Testis (tissue), 2 donors: Measurements from ENCODE around the gene FALEC.

ENCODE experiments used
- CTCF ChIP-seq, 3 experiments: fragments of 450-650 bp in 2 of 3; fragments of 200-600 bp in 1 of 3; sonication (generic) in 1 of 3; IDR thresholded peaks; one replicate each; pipeline ENCODE4 v1.5.1; 2016 to 2019; ENCODE audit warnings: antibody characterized with exemption in 3 of 3, mild to moderate bottlenecking in 2 of 3, moderate library complexity in 1 of 3
- POLR2A ChIP-seq: fragments of 450-650 bp; IDR thresholded peaks from one replicate; pipeline ENCODE4 v1.6.1; 2017; ENCODE audit warnings: antibody characterized with exemption, mild to moderate bottlenecking, moderate library complexity

GRCh38 chr1:150477320-150477719 lies 38.2 kb upstream of the FALEC start:
- no peak for TF ChIP-seq POLR2A
- no peak for TF ChIP-seq CTCF (IDR thresholded peaks at IDR 0.05)
